Spleen (tissue), 7 donors: Measurements from ENCODE around the gene RAD51B.

Source experiments
- CTCF ChIP-seq, 11 experiments: fragments of 200-600 bp in 7 of 11; fragments of 450-650 bp in 4 of 11; sonication (generic) in 4 of 11; IDR thresholded peaks in 8 of 11; conservative IDR thresholded peaks in 3 of 11; 1 replicate in 7 of 11; 2 replicates in 4 of 11; pipeline versions ENCODE4 v1.4.0 to v1.8.0; 2016 to 2021; ENCODE audit warnings: antibody characterized with exemption in 11 of 11, inconsistent platforms in 4 of 11, mild to moderate bottlenecking in 1 of 11
- POLR2A ChIP-seq, 3 donors: fragments of 450-650 bp; IDR thresholded peaks; one replicate each; pipeline ENCODE4 v1.5.1; 2017; ENCODE audit warnings: antibody characterized with exemption in 3 of 3, mild to moderate bottlenecking in 1 of 3
- POLR2AphosphoS5 ChIP-seq, 3 donors: sonication (generic); formaldehyde crosslinking; IDR thresholded peaks; one replicate each; pipeline ENCODE4 v1.5.1; 2017; ENCODE audit warnings: antibody characterized with exemption in 3 of 3
- donor health status: DM: no; HTN: no; CAD: no; lungs with moderate emphysema.
- donor health status: DM: no; HTN: no; CAD: no.
- donor health status: DM: no; HTN: no; CAD: no.

GRCh38 chr14:68651075-68651474 is 831.5 kb downstream of the RAD51B start:
- TF ChIP-seq CTCF (IDR thresholded peaks at IDR 0.05 in 8 of 11, conservative IDR thresholded peaks at IDR 0.05 in 3 of 11): no peak
- no peak for TF ChIP-seq POLR2AphosphoS5 (IDR thresholded peaks at IDR 0.05)
- no peak for TF ChIP-seq POLR2A (IDR thresholded peaks at IDR 0.05)
